NCI-H1417 treated with DMSO at 0.1 percent for 48 hours (cell line): ENCODE measurements around the gene UBE2QL1.

ENCODE experiments used
- DNase-seq: peaks from one replicate; lab custom pipeline; 2025; lab: John Stamatoyannopoulos, UW

UBE2QL1 gene

DNA sequence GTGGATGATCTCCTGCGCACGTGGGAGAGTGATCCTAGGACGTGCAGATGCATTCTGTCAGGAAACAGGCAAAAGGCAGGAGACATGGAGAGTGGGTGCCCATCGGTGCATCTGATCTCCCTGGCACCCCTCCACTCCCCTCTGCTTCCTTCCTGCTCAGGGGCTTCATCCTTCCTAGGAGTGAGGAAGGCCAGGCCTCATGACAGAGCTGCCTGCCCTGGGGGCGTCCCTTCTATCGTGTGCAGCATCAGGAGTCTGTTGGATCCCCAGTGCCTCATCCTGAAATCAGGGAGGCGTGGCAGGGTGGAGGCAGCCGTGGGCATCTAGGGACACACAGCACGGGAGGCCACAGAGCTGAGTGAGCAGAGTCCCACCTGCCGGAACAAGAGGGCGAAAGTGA, 30.1 kb downstream of the UBE2QL1 start:
- DNase-seq, result no peak

DNA sequence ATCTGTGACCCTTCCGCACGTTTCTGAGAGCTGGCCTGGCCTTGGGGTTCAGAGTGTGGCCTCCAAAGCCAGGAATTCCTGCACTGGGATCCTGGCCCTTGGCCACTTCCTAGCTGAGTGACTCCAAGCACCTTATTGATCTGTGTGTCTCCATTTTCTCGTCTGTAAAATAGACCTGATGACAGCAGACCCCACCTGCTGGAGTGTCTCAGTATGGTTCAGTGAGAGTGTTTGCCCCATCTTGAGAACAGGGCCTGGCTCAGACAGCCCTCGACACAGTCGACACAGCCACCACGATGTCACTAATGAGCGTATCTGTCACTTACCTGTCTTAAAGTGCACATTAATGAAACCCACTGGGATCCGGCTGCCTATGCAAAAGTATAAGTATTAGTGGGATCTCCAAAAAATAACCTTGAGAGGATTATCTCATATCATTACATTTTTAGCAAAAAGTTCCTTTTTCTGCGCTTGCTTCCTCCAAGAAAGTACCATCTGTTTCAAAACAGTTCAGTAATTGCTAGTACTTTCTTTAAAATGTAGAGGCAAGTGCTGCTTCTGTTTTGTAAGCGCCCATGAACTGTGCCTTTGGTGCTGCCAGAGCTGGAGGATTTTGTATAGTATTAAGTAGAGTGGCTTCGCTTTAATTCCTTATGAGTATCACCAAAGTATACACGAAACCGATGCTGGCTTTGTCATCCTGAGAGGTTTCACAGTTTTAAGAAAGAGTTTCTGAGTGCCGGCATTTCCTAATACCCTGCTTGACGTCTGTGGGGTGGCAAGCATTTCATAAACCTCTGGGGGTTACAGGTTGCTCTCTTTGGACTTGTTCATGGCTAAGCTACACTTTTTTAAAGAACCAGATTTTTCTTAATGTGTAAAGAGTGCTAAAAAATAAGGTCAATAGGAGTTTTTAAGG, 31.7 kb downstream of the UBE2QL1 start:
- DNase-seq, result no peak

DNA sequence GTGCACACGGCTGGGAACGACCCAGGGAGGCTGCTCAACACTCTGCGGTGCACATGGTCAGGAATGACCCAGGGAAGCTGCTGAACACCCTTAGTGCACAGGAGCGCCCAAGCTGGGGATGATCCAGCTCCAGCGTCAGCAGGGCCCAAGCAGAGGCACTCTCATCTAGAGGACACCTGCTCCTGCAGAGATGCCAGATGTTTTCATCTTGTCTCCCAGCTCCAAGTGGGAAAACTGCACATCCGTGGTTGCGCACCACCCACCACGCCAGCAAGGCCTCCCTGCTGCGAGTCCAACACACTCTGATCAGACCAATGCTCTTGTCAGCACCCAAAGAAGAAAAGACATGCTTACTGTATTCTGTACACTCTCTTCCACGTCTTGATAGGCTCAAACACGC, 34.1 kb downstream of the UBE2QL1 start:
- no peak for DNase-seq

DNA sequence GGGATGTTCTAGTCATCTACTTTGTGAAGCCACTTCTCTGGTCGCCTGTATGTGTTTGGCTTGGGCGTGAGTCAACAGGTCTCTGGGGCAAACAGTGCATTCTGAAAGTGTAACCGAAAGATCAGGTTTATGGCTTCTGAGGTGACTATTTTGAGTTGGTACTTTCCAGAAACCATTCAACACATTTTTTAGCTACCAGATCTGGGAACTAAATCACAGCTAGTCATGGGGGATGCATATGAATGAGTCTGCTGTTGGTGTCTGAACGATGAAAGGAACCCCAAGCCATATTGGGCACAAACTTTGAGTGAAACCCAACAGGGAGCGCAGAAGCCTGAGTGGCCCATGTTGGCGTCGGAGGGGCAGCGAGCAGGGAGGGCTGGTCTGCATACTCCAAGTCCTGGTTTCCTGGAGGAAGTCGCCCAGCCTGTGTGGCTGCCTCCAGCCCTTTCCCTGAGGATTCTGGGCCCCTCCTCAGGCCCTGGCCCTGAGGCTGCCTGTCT, 35.3 kb downstream of the UBE2QL1 start:
- DNase-seq, result no peak

DNA sequence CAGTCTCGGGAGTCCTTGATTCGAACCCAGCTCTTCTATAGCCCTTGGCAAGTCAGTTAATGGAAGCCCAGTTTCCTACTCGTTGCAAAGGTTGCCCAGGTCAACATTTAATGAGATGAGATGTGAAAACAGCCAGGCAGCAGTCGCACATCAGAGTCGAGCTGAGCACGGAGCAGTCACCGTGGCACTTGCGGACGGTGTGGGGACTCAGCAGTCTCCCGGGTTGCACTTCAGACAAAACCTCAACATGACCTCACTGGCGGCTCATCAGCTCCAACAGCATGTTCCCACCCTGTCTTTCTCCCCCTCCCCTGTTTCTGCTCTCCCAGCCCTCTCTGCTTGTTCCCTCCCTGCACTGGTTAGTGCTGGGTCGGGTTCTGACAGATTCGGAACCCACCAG, 35.8 kb downstream of the UBE2QL1 start:
- DNase-seq, result no peak

DNA sequence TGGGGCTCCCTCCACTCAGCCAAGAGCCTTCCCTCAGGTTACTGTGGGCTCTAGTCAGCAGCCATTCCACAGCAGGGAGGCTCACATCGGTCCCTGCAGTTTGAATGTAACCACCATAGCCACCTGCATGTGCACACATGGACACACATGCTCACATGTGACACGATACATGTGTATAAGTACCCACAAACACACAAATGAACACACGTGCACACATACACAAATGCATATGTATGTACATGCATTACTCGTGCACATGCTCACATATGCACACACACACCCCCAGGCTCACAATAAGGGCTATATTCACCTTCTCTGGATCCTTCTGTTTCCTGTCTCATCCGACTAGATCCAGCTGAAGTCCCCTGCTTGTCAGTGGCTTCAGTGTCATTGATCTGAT, 36.2 kb downstream of the UBE2QL1 start:
- DNase-seq, result no peak

DNA sequence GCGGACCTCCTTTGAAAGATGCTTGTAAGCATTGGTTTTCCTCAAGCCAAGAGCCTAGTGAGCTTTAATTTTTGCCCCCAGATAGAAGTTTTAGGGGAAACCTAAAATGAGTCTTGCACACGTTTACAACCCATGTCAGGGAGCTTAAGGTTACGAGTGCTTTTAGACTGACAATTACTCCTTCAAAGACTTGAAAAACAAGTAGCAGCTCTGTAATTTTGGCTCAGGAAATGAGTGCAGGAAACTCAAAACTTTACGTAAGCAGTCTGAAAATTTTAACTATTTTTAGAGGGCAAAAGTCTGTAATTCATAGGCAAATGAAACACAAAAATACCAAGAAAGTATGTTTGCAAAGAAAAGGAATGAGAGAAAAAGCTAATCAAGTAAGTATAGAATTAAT, 36.8 kb downstream of the UBE2QL1 start:
- no peak for DNase-seq

DNA sequence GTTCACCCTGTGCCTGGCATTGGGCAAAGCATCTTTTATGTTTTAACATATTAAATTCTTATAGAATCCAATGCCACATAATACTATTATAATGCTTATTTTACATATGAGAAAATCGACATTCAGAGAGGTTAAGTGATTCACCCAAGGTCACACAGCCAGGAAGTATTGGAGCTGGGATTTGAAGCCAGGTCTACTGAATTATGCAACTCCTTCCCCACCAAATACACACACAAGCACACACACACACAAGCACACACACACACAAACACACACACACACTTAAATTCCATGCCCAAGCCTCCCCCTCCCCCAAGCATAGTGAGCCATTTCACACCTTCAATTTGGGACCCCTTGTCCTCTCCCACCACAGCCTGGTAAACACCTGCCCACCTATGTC, 37.4 kb downstream of the UBE2QL1 start:
- no peak for DNase-seq

DNA sequence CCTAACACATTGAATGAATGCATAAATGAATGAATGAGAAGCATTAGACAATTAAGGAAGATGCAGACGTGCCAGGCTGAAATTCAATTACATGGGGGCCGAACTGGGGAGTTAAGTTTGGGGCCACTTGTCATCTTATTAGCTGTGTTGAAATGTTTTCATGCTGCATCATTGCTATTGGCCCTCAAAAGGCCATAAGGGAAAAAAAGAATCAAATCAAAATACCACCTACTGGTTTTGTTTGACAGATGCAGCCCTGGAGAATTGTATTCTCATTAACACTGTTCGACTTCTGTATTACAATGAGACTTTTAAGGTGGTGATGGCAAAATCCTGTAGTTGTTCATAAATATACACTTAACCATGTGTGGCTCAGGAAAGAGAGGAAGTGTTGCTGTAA, 38.4 kb downstream of the UBE2QL1 start:
- no peak for DNase-seq

DNA sequence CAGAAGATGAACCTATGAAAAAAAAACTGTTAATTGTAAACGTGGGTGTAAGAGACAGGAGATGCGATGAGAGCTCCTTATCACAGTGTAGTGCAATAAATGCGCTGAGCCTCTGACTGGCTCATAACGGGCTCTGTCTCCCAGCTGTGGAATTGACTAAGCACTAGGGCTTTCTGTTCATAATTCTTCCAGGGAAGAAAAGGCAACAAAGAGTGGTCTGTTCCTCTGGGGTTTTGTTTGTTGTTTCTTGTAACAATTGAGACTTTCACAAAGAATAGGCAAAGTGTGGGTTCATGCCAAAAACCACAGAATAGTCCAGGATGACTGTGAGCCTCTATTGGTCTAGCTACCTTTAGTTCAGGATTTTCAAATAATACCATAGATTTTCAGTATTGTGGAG, 39.4 kb downstream of the UBE2QL1 start:
- no peak for DNase-seq

DNA sequence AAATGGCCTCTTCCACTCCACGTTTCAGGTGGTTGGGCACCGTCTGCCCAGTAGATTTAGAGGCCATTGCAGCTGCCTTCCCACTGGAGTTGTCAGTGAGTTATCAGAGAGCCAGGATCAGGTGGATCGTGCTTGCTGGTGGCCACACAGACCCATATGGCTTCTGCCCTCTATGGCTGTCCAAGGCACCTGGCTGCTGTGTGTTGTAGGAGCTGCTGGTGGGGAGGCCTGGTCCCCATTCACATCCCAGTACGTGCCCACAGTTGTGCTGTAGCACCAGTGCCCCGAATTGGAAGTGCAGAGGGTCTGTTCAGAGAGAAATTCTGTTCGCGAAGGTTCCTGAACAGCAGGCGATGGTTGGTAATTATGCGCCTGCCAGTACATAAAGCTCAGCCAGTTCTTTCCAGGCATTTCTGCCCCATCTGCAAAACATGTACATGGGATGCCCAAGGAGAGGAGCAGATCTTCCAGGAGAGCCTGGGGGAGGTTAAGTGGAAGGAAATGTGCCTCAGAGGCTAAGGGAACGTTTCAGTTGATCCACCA, 41.1 kb downstream of the UBE2QL1 start:
- no peak for DNase-seq

DNA sequence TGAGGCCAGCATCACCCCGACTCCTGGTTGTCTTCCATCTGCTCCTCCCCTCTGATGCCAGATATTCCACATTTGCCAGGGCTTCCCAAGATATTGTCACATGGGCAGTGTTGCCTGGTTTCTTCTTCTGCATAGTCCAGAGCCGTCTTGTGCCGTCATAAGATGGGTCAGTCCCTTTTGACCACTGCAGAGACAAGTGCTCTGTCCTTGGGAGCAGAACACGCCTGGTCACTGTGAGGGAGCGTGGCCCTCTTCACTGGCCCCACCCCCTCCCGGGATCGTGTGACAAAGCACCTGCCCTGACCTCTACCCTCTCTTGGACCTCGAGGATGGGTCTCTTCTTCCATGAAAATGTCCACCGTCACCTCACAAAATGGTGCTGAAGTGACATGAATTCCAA, 41.6 kb downstream of the UBE2QL1 start:
- DNase-seq, result no peak

DNA sequence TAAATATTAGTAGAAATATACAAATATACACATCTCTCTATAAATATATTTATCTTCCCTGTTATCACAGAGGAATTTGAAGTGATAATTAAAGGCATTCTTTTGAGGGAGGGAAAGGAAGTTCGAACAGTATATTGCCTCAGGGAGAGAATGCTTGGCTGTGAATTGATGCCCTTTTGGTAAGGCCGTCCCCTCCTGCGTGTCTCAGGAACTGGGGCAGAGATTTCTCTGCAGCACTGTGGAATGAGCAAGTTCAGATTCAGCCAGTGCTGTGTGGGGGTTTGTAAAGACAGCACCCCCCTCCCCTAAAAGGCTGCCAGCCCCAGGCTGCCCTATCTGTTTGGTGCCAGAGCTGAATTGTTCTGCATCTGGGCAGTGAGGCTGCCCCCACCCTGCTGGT, 42.0 kb downstream of the UBE2QL1 start:
- no peak for DNase-seq

DNA sequence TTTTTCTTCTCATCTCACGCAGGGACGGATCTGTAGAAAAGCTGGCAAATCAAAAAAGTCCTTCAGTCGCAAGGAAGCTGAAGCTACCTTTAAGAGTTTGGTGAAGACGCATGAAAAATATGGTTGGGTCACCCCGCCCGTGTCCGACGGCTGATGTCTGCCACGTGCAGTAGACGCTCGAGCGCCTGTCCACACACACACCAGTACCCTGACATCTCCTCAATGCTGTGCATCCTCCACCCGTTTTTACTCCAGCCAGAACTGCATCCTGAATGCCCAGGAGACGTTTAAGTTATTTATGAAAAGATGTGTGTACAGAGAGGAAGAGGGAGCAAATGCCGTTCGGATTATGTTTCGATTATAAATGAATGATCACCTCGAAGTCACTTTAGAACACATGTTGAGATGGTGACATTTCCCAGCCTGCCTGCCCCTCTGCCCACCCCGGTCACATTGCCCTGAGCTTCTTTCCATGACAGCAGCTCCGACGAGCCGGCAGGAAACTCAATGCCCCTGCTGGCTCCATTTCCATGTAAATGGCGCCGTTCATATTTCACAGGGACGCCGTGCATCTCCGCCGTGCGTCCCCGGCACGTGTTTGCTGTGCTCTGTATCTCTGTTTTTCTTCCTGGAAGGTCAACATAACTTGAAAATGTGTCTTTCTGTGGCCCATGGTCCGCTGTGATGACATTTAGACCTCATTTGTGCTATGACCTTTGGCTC, 42.7 kb downstream of the UBE2QL1 start:
- DNase-seq, result no peak

DNA sequence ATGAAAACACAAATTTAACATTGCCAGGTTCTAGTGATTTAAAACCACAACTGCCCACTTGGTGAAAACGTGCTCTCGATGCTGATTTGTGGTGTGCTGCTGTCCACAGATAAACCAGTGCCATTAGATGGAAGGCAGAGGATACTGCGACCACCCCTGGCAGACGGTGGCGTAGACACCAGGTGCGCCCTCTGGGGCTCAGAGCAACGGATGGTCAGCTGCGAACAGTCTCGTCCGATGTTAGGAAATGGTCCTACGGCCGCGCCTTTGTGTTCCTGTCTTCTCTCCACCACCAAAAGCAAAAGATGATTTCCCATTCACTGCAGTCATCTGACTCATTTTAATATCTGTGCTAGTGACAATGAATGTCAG, 43.2 kb downstream of the UBE2QL1 start:
- DNase-seq, result no peak

DNA sequence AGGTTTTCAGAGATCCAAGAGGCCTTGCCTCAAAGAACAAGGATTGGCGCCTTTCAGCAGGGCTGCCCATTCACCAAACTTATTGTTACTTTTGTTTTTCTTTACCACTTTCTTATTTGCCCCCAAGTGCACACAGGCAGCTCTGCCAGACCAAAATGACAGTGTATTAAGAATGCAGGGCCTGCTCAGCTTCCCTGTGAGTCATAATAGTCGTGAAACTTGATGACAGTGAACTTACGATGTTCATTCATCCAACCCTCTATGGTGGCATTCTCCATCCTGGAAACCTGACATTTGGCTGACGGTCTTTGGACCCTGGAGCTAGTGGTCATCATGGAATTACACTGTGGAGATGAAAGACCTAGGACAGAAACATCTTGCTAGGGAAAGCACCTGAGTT, 44.3 kb downstream of the UBE2QL1 start:
- no peak for DNase-seq

DNA sequence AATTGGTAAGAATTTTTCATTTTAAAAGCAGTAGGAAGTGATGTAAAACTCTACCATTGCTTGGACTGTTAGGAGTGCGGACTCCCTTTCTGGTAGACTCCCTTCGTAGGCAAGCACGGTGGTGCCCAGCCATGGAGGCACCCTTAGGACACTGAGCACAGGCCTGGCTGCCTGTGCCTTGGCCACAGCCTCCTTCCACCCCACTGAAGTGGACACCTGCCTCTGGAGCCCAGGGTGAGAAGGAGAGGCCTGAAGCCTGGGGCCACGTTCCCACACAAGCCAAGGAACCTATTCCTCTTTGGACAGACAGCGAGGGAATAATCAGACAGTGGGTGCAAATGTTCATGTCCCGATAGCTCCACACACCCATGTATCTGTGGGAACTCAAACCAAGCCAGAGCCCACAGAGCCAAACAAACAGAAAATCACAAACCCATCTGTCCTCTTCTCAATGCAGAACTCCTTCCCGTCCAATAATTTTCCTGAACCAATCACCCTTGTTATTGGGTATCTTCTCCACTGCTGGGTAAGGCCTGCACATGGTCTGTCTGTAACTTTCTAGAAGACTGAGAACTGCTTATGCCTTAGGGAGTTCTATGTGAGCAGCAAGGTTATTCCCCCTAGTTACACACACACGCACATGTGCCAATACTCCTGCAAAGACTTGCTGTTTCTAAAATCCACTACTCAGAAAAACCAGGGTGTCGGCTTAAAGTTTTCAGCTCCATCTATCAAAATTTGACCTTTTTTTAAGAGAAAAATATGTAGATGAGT, 45.2 kb downstream of the UBE2QL1 start:
- no peak for DNase-seq

DNA sequence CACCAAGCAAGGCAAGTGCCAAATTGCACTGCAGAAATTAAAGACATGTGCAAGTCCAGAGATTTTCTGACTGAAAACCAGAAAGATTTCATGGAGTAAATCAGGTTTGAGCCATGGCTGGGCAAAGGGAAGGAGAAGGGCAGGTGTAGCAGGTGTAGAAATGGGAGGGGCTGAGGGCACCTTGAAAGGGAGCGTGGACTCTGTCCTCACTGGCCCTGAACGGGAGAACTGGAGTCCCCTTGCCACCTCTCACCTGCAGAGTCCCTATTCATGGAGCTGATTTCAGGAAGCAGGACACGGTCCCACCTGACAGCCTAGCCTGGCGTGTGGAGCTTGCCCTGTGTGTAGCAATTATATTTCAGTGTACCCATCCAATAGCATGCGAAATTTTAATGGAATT, 46.3 kb downstream of the UBE2QL1 start:
- DNase-seq, result no peak

DNA sequence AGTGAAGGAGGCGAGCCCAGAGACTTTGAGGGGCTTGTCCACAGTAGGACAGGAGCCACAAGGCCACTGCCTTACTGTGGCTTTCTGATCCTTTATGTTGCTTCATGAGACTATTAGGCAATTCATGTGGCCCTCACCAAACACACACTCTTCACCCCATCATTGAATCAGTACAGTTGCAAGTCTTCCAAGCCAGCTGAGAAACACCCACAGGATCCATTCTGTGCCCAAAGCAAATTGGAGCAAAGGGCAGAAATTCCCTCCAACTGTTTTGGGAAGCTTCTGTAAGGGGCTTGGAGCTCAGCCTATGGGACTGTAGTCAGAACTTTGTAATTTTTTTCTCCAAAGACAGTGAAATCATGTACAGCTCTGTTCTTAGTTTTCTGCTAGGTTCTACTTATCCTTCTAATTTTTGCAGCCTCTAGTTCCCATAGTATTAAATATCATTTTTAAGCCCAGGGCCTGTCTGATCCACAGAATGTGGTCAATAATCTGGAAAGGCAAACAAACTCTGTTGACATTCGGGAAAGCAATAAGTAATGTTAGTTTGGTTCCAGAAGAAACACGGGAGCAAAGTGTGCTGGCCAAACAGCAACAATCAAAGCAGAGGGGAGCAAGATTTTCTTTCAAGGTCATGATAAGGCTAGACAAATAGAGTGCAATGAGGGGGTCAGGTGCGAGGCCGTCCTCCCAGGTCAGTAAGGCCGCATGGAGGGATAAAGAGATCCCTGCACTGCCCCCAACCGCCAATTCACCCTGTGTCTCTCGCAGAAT, 47.0 kb downstream of the UBE2QL1 start:
- no peak for DNase-seq

DNA sequence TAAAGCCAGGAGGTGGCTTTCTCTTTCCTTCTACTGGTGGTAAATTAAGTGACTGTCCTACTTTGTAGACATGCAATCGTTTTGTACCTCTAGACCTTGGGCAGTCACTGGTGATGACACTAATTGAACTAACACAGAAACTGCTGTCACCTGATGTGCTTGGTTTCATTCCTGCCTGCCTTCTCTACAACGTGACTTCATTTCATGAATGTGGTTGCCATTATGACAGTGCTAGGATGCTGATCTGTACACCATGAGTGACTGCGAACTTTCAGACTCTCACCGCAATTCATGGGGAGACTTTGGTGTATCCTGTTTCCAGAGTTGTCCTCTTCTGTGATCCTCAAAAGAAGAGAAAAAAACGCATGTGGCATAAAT, 47.5 kb downstream of the UBE2QL1 start:
- no peak for DNase-seq

DNA sequence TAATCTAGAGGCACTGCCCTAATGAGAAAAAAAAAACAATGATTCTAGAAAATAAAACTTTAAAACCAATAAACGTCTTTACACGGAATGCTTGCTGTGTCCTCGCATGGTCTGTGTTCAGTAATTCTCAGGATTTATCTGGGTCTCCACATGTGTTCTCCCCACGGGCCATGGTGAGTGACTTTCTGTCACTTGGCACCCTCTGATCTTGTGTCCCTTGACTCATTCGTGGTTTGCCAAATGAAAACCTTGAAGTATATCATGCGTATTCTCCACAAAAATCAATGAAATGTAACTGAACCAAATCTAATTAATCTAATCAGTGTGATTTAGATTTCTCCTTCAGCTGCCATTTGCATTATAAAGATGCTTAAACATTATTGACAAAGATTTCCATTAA, 48.0 kb downstream of the UBE2QL1 start:
- DNase-seq, result no peak

DNA sequence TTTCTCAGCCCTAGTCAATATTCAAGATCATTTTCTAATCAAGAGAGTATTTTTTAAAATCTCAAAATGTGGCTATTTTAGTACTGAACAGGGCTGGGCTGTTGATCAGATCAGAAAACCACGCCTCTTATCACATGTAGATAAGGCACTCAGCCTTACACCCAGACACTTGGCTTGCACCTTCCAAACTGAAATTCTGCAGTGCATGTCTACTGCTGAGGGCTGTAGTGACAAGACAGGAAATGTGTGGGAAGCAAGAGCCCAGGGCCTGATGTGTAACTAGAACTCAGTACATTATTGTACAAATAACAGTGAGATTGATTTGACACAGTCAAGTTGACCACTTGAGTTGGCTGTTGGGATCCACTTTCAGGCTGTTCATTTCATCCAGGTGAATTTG, 48.6 kb downstream of the UBE2QL1 start:
- DNase-seq, result no peak
